Neutrophil (primary cell): Measurements from ENCODE around the gene PODNL1.
A peak's percentile ranks its signal among the peaks of the same experiment; 100 is the strongest.

Experiments used
- H3K27ac ChIP-seq: fragments of 200-600 bp; sonication (generic); 2 replicates; pipeline ENCODE4 v1.5.1; 2016; ENCODE audit warnings: mild to moderate bottlenecking, moderate library complexity
- H3K27me3 ChIP-seq: fragments of 200-600 bp; sonication (generic); 2 replicates; pipeline ENCODE4 v1.6.0; 2016; ENCODE audit warnings: mild to moderate bottlenecking
- H3K36me3 ChIP-seq: fragments of 200-600 bp; sonication (generic); 2 replicates; pipeline ENCODE4 v1.5.1; 2017
- H3K4me1 ChIP-seq, 2 experiments: fragments of 200-600 bp in 1 of 2; sonication (generic) in 1 of 2; 1 replicate in 1 of 2; 2 replicates in 1 of 2; pipeline versions ENCODE4 v1.5.1 to v1.6.1; 2013 to 2016; ENCODE audit warnings: low read depth in 1 of 2, low read length in 1 of 2, mild to moderate bottlenecking in 1 of 2, moderate library complexity in 1 of 2; ENCODE audit not compliant: control insufficient read depth in 1 of 2, insufficient read depth in 1 of 2
- H3K4me3 ChIP-seq, 2 experiments: fragments of 200-600 bp in 1 of 2; sonication (generic) in 1 of 2; 1 replicate in 1 of 2; 2 replicates in 1 of 2; pipeline ENCODE4 v1.5.1; 2013 to 2016; ENCODE audit warnings: low read depth in 1 of 2, low read length in 1 of 2, mild to moderate bottlenecking in 1 of 2, moderate library complexity in 1 of 2
- H3K9me3 ChIP-seq: fragments of 200-600 bp; sonication (generic); 2 replicates; pipeline ENCODE4 v1.5.1; 2016
- CTCF ChIP-seq: fragments of 200-600 bp; sonication (generic); IDR thresholded peaks from 2 replicates; pipeline ENCODE4 v1.5.1; 2016; ENCODE audit warnings: antibody characterized with exemption

The PODNL1 gene

DNA sequence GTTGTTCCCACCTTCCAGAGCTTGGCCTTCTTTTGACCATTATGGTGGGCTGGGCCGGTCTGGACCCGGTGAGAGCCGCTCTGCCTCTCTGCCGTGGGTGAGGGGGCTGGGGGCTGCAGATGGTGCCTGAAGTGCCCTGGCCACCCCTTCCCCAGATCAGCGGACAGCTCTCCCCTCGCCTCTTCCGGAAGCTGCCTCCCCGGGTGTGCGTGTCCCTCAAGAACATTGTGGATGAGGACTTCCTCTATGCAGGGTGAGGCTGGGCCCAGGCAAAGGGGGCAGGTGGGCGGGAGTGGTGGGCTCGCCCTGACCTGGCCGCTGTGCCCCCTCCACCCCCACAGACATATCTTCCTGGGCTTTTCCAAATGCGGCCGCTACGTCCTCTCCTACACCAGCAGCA lies 16.0 kb upstream of the PODNL1 start:
- Histone ChIP-seq H3K4me3 (no peak overlapping the region), H3K27me3 (no peaks in the 10 kb centered on the region), H3K27ac (no peak overlapping the region), H3K9me3 (no peaks in the 10 kb centered on the region), H3K36me3 (peaks cover 51% of the 10 kb centered on the region), H3K4me1 (peaks cover 17 to 21% of the 10 kb centered on the region in 2 experiments)
- no peak for TF ChIP-seq CTCF

GRCh38 chr19:13952931-13953531 lies 14.8 kb upstream of the PODNL1 start:
- Histone ChIP-seq H3K9me3 (no peaks in the 10 kb centered on the region), H3K27me3 (no peaks in the 10 kb centered on the region), H3K4me1 (peaks cover 17 to 21% of the 10 kb centered on the region in 2 experiments), H3K27ac (peak overlapping the region; percentile 79), H3K4me3 (peak overlapping the region; percentile 62 to 85), H3K36me3 (peaks cover 40% of the 10 kb centered on the region)
- no peak for TF ChIP-seq CTCF

DNA sequence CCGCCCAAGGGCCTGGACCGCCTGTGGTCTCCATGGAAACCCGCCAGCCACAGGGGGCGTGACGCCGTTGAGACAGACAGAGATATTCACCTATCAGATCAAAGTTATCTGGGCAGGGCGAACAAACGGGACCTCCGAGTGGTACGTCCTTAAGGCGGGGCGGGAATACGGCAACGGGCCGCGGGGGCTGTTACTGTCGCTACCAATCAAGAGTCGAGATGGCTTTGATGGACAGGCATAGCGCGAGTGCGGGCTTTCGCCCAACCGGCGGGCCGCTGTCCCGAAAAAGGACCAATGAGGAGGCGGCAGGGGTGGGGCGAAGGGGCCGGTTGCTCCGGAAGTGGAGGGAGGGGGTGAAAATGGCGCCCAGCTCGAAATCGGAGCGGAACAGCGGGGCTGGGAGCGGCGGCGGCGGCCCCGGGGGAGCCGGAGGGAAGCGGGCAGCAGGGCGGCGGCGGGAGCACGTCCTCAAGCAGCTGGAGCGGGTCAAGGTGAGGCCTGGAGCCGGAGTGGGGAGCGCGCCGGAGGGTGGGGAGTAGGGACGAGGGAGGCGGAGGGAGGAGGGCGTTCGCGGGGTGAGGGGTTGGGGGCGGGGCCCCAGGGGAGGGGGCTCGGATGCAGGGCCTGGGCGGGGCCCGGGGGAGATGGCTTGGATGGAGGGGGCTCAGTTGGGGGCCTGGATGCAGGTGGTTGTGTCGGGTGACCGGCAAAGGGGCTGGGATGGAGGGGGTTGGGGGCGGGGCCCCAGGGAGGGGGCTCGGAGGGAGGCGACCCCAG lies 14.1 kb upstream of the PODNL1 start, which contains the start of gene DCAF15:
Gene DCAF15, plus strand, starts transcription at position 356 of the 777 bp plus-strand sequence. Its CDS starts 4 bp downstream, at position 360.
- Histone ChIP-seq H3K36me3 (peaks cover 33% of the 10 kb centered on the region), H3K4me3 (peak within 1 kb of the TSS; percentile 62 to 85), H3K9me3 (no peaks in the 10 kb centered on the region), H3K27ac (peak within 1 kb of the TSS; percentile 79), H3K4me1 (peaks cover 17 to 21% of the 10 kb centered on the region in 2 experiments), H3K27me3 (no peaks in the 10 kb centered on the region)
- peak; percentile 55 for TF ChIP-seq CTCF

GRCh38 chr19:13951799-13952153 lies 13.6 kb upstream of the PODNL1 start:
- peak overlapping the region; percentile 79 for H3K27ac ChIP-seq
- no peaks in the 10 kb centered on the region for H3K27me3 ChIP-seq
- no peak for TF ChIP-seq CTCF
- H3K36me3 ChIP-seq = peaks cover 27% of the 10 kb centered on the region
- peaks cover 17 to 21% of the 10 kb centered on the region in 2 experiments for H3K4me1 ChIP-seq
- peak overlapping the region; percentile 62 to 85 for H3K4me3 ChIP-seq
- H3K9me3 ChIP-seq = no peaks in the 10 kb centered on the region

DNA sequence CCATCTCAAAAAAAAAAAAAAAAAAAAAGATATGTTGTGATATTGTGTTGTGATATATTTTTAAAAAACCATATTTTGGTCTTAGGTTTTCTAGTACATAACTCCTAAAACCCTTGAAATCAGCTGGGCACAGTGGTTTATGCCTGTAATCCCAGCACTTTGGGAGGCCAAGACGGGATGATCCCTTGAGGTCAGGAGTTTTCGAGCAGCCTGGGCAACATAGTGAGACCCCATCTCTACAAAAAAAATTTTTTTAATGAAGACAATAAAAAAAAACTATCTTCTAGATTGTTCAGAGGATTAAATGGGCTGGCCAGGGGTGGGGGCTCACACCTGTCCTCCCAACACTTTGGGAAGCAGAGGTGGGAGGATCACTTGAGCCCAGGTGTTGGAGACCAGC lies 12.8 kb upstream of the PODNL1 start:
- no peaks in the 10 kb centered on the region for H3K27me3 ChIP-seq
- no peaks in the 10 kb centered on the region for H3K9me3 ChIP-seq
- no peak overlapping the region for H3K27ac ChIP-seq
- H3K4me3 ChIP-seq = no peak overlapping the region
- peaks cover 17 to 21% of the 10 kb centered on the region in 2 experiments for H3K4me1 ChIP-seq
- no peak for TF ChIP-seq CTCF
- H3K36me3 ChIP-seq = peaks cover 20% of the 10 kb centered on the region
